Measurements from ENCODE around the gene TRIOBP. TPM values are rescaled to one million over a fixed set of nuclear protein-coding genes. Genes with fewer than 3 reads are reported as not detected.

The TRIOBP gene
- total RNA-seq, 2 experiments from 2014 or later = 31.1 to 31.6 TPM

GRCh38 chr22:37747080-37747714 lies 50.3 kb downstream of the TRIOBP start:
- ChIA-PET CTCF (ENCODE audit: unreplicated experiment) (no interaction called here), POLR2A (no interaction called here)
- DNase-seq (ENCODE audit: low spot score) = no peak
- Histone ChIP-seq H4K20me1 (ENCODE audit: insufficient read depth, low read length) (no peaks in the 10 kb centered on the region), H3K4me2 (ENCODE audit: low read length) (peak overlapping the region; percentile 97), H3K4me3 (ENCODE audit: low read depth, low read length, poor library complexity, severe bottlenecking) (peak overlapping the region; percentile 100), H3K9me3 (ENCODE audit: low read length) (no peaks in the 10 kb centered on the region), H3K79me2 (ENCODE audit: insufficient read depth, low read depth, low read length) (peaks cover 9% of the 10 kb centered on the region; the same call in 1 of the 2 replicates), H3K36me3 (ENCODE audit: insufficient read depth, low read length) (no peaks in the 10 kb centered on the region), H3K27ac (ENCODE audit: low read depth, low read length, poor library complexity, severe bottlenecking) (no peak overlapping the region), H3K9me2 (ENCODE audit: insufficient read depth, low read length) (no peaks in the 10 kb centered on the region), H2AFZ (ENCODE audit: low read length) (no peak overlapping the region), H3K4me1 (ENCODE audit: insufficient read depth, low read length, poor library complexity, severe bottlenecking) (peaks cover 16% of the 10 kb centered on the region)
- intact Hi-C loops (cut with micrococcal nuclease; ENCODE audit: unreplicated experiment) = loop anchor here (5.0 kb wide), 1 partner anchor 60 kb away; the partner anchor contains the start of gene GCAT
- BruUV-seq (replicated peaks) = no TSS peak
- TF ChIP-seq EZH2phosphoT487 (IDR thresholded peaks at IDR 0.05; ENCODE audit: borderline replicate concordance, low read depth, low read length) (no peak), CTCF (conservative IDR thresholded peaks at IDR 0.05; ENCODE audit: low read length) (no peak)

- Histone ChIP-seq H3K9me3 (ENCODE audit: low read length) (no peaks in the 10 kb centered on the region), H3K27ac (ENCODE audit: low read depth, low read length, poor library complexity, severe bottlenecking) (no peak overlapping the region), H3K4me2 (ENCODE audit: low read length) (peak overlapping the region; percentile 97), H4K20me1 (ENCODE audit: insufficient read depth, low read length) (no peaks in the 10 kb centered on the region), H2AFZ (ENCODE audit: low read length) (no peak overlapping the region), H3K9me2 (ENCODE audit: insufficient read depth, low read length) (no peaks in the 10 kb centered on the region), H3K36me3 (ENCODE audit: insufficient read depth, low read length) (0 out of 2 replicates have a peak, but pooled peaks cover under 1% of the 10 kb centered on the region), H3K4me1 (ENCODE audit: insufficient read depth, low read length, poor library complexity, severe bottlenecking) (peaks cover 16% of the 10 kb centered on the region), H3K4me3 (ENCODE audit: low read depth, low read length, poor library complexity, severe bottlenecking) (no peak overlapping the region), H3K79me2 (ENCODE audit: insufficient read depth, low read depth, low read length) (peaks cover 9% of the 10 kb centered on the region; the same call in 1 of the 2 replicates)
- TF ChIP-seq EZH2phosphoT487 (IDR thresholded peaks at IDR 0.05; ENCODE audit: borderline replicate concordance, low read depth, low read length) (no peak), CTCF (conservative IDR thresholded peaks at IDR 0.05; ENCODE audit: low read length) (no peak)
- CTCF ChIA-PET (ENCODE audit: unreplicated experiment) = no interaction called here
- BruUV-seq (replicated peaks) = no TSS peak
- DNase-seq (ENCODE audit: low spot score) = no peak
- intact Hi-C loops (cut with micrococcal nuclease; ENCODE audit: unreplicated experiment) = loop anchor here (5.0 kb wide), 1 partner anchor 60 kb away; the partner anchor contains the start of gene GCAT
- POLR2A ChIA-PET = no interaction called here
Measured at GRCh38 chr22:37747715-37748100, 50.9 kb downstream of the TRIOBP start.

GRCh38 chr22:37748659-37749058 lies 51.8 kb downstream of the TRIOBP start:
- Histone ChIP-seq H3K4me3 (ENCODE audit: low read depth, low read length, poor library complexity, severe bottlenecking) (no peak overlapping the region), H3K4me1 (ENCODE audit: insufficient read depth, low read length, poor library complexity, severe bottlenecking) (peaks cover 16% of the 10 kb centered on the region), H2AFZ (ENCODE audit: low read length) (no peak overlapping the region), H3K36me3 (ENCODE audit: insufficient read depth, low read length) (peaks cover 4% of the 10 kb centered on the region; the same call in 1 of the 2 replicates), H4K20me1 (ENCODE audit: insufficient read depth, low read length) (no peaks in the 10 kb centered on the region), H3K9me2 (ENCODE audit: insufficient read depth, low read length) (no peaks in the 10 kb centered on the region), H3K9me3 (ENCODE audit: low read length) (no peaks in the 10 kb centered on the region), H3K79me2 (ENCODE audit: insufficient read depth, low read depth, low read length) (peaks cover 9% of the 10 kb centered on the region; the same call in 1 of the 2 replicates), H3K27ac (ENCODE audit: low read depth, low read length, poor library complexity, severe bottlenecking) (no peak overlapping the region), H3K4me2 (ENCODE audit: low read length) (no peak overlapping the region)
- TF ChIP-seq CTCF (conservative IDR thresholded peaks at IDR 0.05; ENCODE audit: low read length) (no peak), EZH2phosphoT487 (IDR thresholded peaks at IDR 0.05; ENCODE audit: borderline replicate concordance, low read depth, low read length) (no peak)
- intact Hi-C loops (cut with micrococcal nuclease; ENCODE audit: unreplicated experiment) = loop anchor here (5.0 kb wide), 1 partner anchor 59 kb away; the partner anchor contains the start of gene GCAT
- ChIA-PET POLR2A (no interaction called here), CTCF (ENCODE audit: unreplicated experiment) (no interaction called here)
- DNase-seq (ENCODE audit: low spot score) = no peak
- no TSS peak for BruUV-seq (replicated peaks)
